Transverse colon (tissue), 4 donors: ENCODE data around the gene TOGARAM2. TPM values are rescaled to one million over a fixed set of nuclear protein-coding genes. Genes with fewer than 3 reads are reported as not detected.
A peak's percentile ranks its signal among the peaks of the same experiment; 100 is the strongest.

Source experiments
- DNase-seq: peaks from one replicate; pipeline ENCODE4 v3.0.0-alpha.2; 2019
- H3K27ac ChIP-seq, 4 donors: fragments of 200-600 bp; sonication (generic); 2 replicates each; pipeline ENCODE4 v1.5.1; 2016 to 2018; ENCODE audit warnings: inconsistent platforms in 4 of 4
- H3K27me3 ChIP-seq: fragments of 200-600 bp; sonication (generic); 2 replicates; pipeline ENCODE4 v1.5.1; 2017; ENCODE audit warnings: inconsistent platforms
- H3K36me3 ChIP-seq, 4 donors: fragments of 200-600 bp; sonication (generic); 2 replicates each; pipeline ENCODE4 v1.5.1; 2017 to 2019; ENCODE audit warnings: inconsistent platforms in 4 of 4
- H3K4me1 ChIP-seq, 4 donors: fragments of 200-600 bp; sonication (generic); 2 replicates each; pipeline ENCODE4 v1.5.1; 2017 to 2020; ENCODE audit warnings: inconsistent platforms in 4 of 4
- H3K4me3 ChIP-seq, 4 donors: fragments of 200-600 bp; sonication (generic); 1 replicate in 1 of 4; 2 replicates in 3 of 4; pipeline versions ENCODE4 v1.5.1 to v1.6.1; 2017 to 2019; ENCODE audit warnings: inconsistent platforms in 4 of 4
- H3K9me3 ChIP-seq, 2 donors: fragments of 200-600 bp; sonication (generic); 2 replicates each; pipeline ENCODE4 v1.5.1; 2017 to 2019; ENCODE audit warnings: inconsistent platforms in 2 of 2
- CTCF ChIP-seq, 5 experiments: fragments of 200-600 bp in 3 of 5; fragments of 450-650 bp in 2 of 5; sonication (generic) in 3 of 5; IDR thresholded peaks; 1 replicate in 2 of 5; 2 replicates in 3 of 5; pipeline ENCODE4 v1.5.1; 2016 to 2017; ENCODE audit warnings: antibody characterized with exemption in 5 of 5, inconsistent platforms in 3 of 5, mild to moderate bottlenecking in 2 of 5, moderate library complexity in 1 of 5
- EP300 ChIP-seq: sonication (generic); formaldehyde crosslinking; IDR thresholded peaks from one replicate; pipeline ENCODE4 v1.6.1; 2017; ENCODE audit warnings: antibody characterized with exemption, low read depth
- POLR2A ChIP-seq: fragments of 450-650 bp; IDR thresholded peaks from one replicate; pipeline ENCODE4 v1.6.1; 2016; ENCODE audit warnings: antibody characterized with exemption, mild to moderate bottlenecking, moderate library complexity
- POLR2AphosphoS5 ChIP-seq, 3 donors: sonication (generic); formaldehyde crosslinking; IDR thresholded peaks; one replicate each; pipeline ENCODE4 v1.6.1; 2016; ENCODE audit warnings: antibody characterized with exemption in 3 of 3
- WGBS, 2 donors: methylation state at CpG; one replicate each; pipeline ENCODE4 v1.1.5; 2018; ENCODE audit warnings: low coverage in 1 of 2; 5-methylcytosine and 5-hydroxymethylcytosine counted together
- in situ Hi-C, 4 donors: fragments of 200-750 bp; cut with MboI; loops; one replicate each; pipeline versions ENCODE4 v1.15.0 to v1.15.1; 2017; ENCODE audit warnings: low sequenced_read_pairs in 3 of 4, low pct_ligation_motif_present in 1 of 4, low pct_unique_long_range_greater_than_20kb in 1 of 4
- intact Hi-C: fragments of 100-400 bp; cut with DNase I; formaldehyde crosslinking; loops from one replicate; pipeline ENCODE4 v1.15.1; 2023; ENCODE audit warnings: low total_unique reads
- total RNA-seq, 4 donors: library from RNA; depleted of rRNA; stranded (reverse); fragments of >200 nt; gene quantifications; one replicate each; pipeline ENCODE4 v1.1.0, GENCODE V29; 2016

Gene TOGARAM2
- total RNA-seq, 4 donors from 2014 or later: 0.79 to 7.1 (median 3.1) TPM; not detected in 1

- intact Hi-C loops (loop anchor here (10.0 kb wide), 1 partner anchor 57 kb away; no protein-coding TSS in a partner anchor), in situ Hi-C loops (no loop called here)
- TF ChIP-seq CTCF (IDR thresholded peaks at IDR 0.05) (no peak), POLR2A (no peak), POLR2AphosphoS5 (IDR thresholded peaks at IDR 0.05) (no peak), EP300 (no peak)
- H3K4me1 ChIP-seq: peaks cover 3 to 33% (median 15%) of the 10 kb centered on the region in 4 donors
- no peaks in the 10 kb centered on the region for H3K27me3 ChIP-seq
- peak; percentile 42 for DNase-seq
- no peaks in the 10 kb centered on the region for H3K36me3 ChIP-seq
- H3K4me3 ChIP-seq: no peak overlapping the region
- H3K9me3 ChIP-seq: no peaks in the 10 kb centered on the region
- WGBS, 2 donors: 60% methylated on average over 9 of the region's 9 CpGs; no CpG with 5 or more reads in 1 of the 2 donors
- H3K27ac ChIP-seq: peak overlapping the region; percentile 25 to 53 (median 44)
Measured at GRCh38 chr2:29012211-29012681, 31.1 kb downstream of the TOGARAM2 start.

- TF ChIP-seq EP300 (no peak), POLR2AphosphoS5 (IDR thresholded peaks at IDR 0.05) (no peak), CTCF (IDR thresholded peaks at IDR 0.05) (no peak), POLR2A (no peak)
- no peak for DNase-seq
- in situ Hi-C loops: no loop called here
- Histone ChIP-seq H3K4me3 (no peak overlapping the region), H3K36me3 (no peaks in the 10 kb centered on the region), H3K27me3 (no peaks in the 10 kb centered on the region), H3K27ac (peak overlapping the region in 2 of 4 donors; percentile 35 to 60), H3K9me3 (no peaks in the 10 kb centered on the region), H3K4me1 (peaks cover 3 to 33% (median 15%) of the 10 kb centered on the region in 4 donors)
- intact Hi-C loops: loop anchor here (10.0 kb wide), 1 partner anchor 58 kb away; no protein-coding TSS in a partner anchor
- 10 to 70% methylated on average over 2 to 11 of the region's 11 CpGs for WGBS, 2 donors
Measured at GRCh38 chr2:29013057-29013780, 32.1 kb downstream of the TOGARAM2 start.

DNA sequence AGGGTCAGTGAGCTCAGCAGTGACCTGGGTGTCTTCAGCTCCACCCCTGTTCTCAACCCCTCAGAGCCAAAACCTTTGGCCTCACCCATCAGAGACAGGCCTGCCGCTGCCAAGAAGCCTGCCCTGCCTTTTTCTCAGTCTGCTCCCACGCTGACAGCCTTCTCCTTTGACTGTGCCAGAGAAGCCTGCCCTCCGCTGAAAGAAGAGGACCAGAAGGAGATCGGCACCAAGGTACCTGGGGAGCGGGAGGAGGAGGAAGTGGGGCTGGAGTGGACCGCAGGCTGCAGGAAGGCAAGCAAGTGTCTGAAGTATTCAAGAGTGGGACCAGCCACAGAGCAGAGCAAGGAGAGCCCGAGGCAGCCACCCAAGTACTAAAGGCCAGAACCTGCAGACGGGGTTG, 33.2 kb downstream of the TOGARAM2 start:
- no peak overlapping the region for H3K4me3 ChIP-seq
- intact Hi-C loops: loop anchor here (10.0 kb wide), 1 partner anchor 60 kb away; no protein-coding TSS in a partner anchor
- TF ChIP-seq EP300 (no peak), CTCF (IDR thresholded peaks at IDR 0.05) (no peak), POLR2A (no peak)
- WGBS, 2 donors: 60 to 73% methylated on average over 3 to 8 of the region's 8 CpGs
- H3K36me3 ChIP-seq: no peaks in the 10 kb centered on the region
- H3K9me3 ChIP-seq: no peaks in the 10 kb centered on the region
- peak overlapping the region; percentile 35 to 63 (median 53) for H3K27ac ChIP-seq
- no peak for DNase-seq
- in situ Hi-C loops: no loop called here
- no peaks in the 10 kb centered on the region for H3K27me3 ChIP-seq
- H3K4me1 ChIP-seq: peaks cover 3 to 33% (median 15%) of the 10 kb centered on the region in 4 donors

- intact Hi-C loops: loop anchor here (10.0 kb wide), 1 partner anchor 60 kb away; no protein-coding TSS in a partner anchor
- peak overlapping the region in 3 of 4 donors; percentile 35 to 63 (median 60) for H3K27ac ChIP-seq
- peak; percentile 59 for DNase-seq
Measured at GRCh38 chr2:29014811-29015421, 33.8 kb downstream of the TOGARAM2 start.

More at GRCh38 chr2:29014811-29015421, 33.8 kb downstream of the TOGARAM2 start:
- Histone ChIP-seq H3K4me1 (peaks cover 3 to 33% (median 15%) of the 10 kb centered on the region in 4 donors), H3K9me3 (no peaks in the 10 kb centered on the region), H3K36me3 (no peaks in the 10 kb centered on the region), H3K4me3 (no peak overlapping the region), H3K27me3 (no peaks in the 10 kb centered on the region)
- in situ Hi-C loops: no loop called here
- 72 to 83% methylated on average over 6 to 12 of the region's 13 CpGs for WGBS, 2 donors
- no peak for TF ChIP-seq CTCF (IDR thresholded peaks at IDR 0.05)
- no peak for TF ChIP-seq EP300
- no peak for TF ChIP-seq POLR2A
- TF ChIP-seq POLR2AphosphoS5 (IDR thresholded peaks at IDR 0.05): no peak
